OCI-M1 (cell line): Measurements from ENCODE around the gene AMBN.
"Not testable (repeated sequence)": the region's sequence is repeated elsewhere in the genome, so short reads cannot be mapped to it uniquely, and the experiment has no call there.

ENCODE experiments used
- DNase-seq: peaks from one replicate; lab custom pipeline; 2025; lab: John Stamatoyannopoulos, UW

AMBN gene

DNA sequence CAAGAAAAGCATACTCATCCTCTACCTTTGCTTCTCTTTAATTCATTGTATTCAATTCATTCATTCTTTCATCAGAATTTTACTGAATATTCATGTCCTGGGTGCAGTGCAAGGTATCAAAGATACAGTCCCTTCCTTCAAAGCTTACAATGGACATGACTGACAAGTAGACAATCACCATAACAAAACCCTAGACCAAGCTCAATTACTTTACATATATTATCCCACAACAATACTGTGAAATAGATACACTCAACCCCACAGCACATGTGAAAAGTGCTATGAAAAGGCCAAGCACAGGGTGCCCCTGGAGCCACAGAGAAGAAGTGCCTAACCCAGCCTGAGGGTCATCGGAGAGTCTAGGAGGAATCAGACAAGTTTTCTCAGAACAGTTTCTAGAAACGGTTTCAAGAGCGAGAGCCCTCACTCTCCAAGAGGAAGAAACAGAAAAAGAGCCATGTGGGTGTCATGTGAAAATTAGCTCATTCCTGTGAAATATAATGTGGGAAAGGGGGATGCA is 15.3 kb downstream of the AMBN start:
- no peak for DNase-seq

GRCh38 chr4:70608324-70608723 is 16.3 kb downstream of the AMBN start:
- peak; percentile 32 for DNase-seq

DNA sequence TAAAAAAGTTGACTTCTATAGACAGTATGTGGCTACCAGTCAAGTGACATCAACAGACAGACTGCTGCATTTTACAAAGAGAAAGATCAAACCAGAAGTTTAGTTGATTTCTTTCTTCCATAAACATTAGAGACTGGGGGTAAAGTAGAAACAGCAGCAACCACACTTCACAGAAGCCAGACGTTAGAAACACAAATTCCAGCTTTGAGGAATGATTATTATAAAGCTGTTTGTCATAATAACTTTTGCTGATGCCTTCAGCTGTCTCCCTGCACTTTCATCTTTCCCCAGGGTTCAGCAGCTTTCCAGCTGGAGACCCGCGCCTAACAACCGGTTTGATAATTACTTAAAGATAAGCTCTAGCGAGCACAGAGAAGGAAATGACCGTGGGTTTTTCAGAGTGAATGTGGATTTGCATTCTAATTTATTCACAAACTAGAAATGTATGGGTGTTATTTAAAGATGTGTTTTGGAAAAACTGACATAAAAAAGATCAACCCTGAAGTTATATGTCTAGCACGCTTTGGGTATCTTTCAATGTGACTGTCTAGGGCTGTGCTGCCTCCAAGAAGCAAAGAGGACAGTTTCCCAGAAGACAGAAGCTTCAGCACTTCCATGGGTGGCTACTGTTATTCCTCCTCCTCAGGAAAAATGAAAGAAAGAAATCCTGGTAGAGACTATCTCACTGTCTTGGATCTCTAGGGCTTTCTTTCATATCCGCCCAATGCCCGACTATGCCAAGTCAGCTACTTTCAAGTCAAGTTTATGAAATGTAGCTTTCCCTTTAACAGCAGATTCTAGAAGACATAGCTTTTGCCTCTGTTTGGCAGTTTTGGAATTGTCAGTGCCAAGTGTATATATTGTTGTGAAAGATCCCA is 21.5 kb downstream of the AMBN start:
- peak; percentile 62 for DNase-seq

GRCh38 chr4:70614184-70614555 is 22.1 kb downstream of the AMBN start:
- peak; percentile 49 for DNase-seq

GRCh38 chr4:70619288-70619687 is 27.2 kb downstream of the AMBN start:
- no peak for DNase-seq

GRCh38 chr4:70619778-70620177 is 27.7 kb downstream of the AMBN start:
- DNase-seq, result no peak

DNA sequence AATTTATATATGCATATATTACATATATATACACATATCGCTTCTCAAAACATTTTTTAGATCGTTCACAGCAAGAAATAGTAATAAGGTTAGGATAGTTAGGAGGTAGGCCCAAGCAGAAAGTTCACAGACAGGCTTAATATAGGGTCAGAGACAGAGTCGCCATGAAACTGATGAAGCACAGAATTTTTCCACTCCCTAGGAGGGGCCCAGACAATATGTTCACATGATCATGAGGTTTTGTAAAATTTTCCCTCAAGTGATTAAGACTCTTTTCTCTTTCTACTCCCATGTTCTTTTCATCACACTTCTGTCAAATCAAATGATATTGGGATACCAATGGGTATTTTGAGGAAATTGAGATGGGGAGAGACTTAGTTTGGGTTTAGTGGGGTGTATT is 31.3 kb downstream of the AMBN start:
- no peak for DNase-seq

GRCh38 chr4:70624226-70624793 is 32.3 kb downstream of the AMBN start:
- no peak for DNase-seq

DNA sequence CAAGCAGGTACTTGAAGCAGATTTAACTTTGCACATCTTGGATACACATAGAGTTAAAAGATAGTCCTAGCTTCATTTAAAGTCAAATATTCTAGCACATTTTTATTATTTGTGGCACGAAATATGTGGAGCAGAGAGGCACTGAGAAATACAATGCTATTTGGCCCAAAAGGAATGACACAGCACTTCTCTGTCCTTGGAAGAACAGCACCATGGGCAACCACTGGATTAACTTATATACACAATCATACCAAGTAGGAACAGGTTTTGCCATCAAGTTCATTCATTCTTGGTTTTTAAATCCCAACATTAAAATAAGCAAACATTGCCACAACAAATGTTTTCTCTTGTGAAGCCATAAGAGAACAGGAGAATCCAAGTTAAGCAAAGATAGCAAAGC is 35.6 kb downstream of the AMBN start:
- no peak for DNase-seq

GRCh38 chr4:70628444-70628843 is 36.4 kb downstream of the AMBN start, which contains the start of gene ENAM:
ENAM (plus strand) TSS chr4:70628744; CDS start chr4:70629501, 757 bp downstream.
- no peak for DNase-seq

- DNase-seq, result no peak
These were observed 37.5 kb downstream of the AMBN start for GRCh38 chr4:70629469-70630090.

GRCh38 chr4:70630162-70630561 is 38.1 kb downstream of the AMBN start:
- no peak for DNase-seq

GRCh38 chr4:70632028-70632427 is 40.0 kb downstream of the AMBN start:
- DNase-seq, result no peak

GRCh38 chr4:70634482-70634881 is 42.4 kb downstream of the AMBN start:
- DNase-seq, result no peak

DNA sequence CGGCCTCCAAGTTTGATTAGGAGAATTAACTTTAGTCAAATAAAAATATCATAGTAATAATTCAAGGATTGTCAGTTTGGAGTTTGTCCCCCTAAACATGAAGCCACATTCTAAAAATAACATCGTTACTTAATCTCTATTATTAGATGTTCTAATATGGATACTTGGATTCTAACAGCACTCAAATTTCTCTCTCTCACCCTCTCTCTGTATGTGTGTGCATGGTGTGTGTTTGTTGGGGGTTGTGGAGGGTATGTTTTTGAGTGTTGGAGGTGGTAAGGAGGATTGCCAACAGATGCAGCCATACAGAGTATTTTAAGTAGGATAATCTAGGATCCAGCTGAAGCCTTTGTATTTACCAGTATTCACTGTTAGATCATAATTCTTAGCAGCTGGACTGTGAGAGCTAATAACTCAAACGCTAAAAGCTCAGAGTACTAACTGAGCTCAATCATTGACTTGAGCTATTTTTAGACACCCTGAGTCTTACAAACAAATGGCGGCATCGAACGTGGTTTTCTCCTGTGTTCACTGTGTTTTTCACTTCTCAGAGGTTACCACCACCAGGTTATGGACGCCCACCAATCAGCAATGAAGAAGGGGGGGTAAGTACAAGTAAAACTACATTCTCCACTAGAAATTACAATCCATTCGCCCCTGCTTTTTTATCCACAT is 45.3 kb downstream of the AMBN start:
- DNase-seq, result no peak

DNA sequence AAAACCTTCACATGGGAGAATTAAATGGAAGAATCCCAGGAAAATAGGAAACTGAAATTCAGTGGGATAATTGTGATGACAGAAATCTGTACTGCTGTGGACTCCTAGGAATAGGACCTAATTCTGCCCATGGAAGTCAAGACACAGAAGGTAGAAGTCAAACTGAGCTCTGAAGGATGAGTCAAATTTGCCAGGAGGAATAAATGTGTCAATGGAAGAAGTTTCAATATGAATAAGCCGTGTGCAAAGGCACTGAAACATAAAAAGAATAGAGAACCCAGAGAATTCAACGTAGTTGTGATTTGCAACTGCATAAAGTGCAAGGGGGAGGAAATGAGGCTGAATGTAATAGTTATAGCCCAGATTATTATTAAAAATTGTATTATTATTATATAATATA is 48.1 kb downstream of the AMBN start:
- no peak for DNase-seq

GRCh38 chr4:70650741-70651140 is 58.7 kb downstream of the AMBN start:
- not testable (repeated sequence) for DNase-seq

DNA sequence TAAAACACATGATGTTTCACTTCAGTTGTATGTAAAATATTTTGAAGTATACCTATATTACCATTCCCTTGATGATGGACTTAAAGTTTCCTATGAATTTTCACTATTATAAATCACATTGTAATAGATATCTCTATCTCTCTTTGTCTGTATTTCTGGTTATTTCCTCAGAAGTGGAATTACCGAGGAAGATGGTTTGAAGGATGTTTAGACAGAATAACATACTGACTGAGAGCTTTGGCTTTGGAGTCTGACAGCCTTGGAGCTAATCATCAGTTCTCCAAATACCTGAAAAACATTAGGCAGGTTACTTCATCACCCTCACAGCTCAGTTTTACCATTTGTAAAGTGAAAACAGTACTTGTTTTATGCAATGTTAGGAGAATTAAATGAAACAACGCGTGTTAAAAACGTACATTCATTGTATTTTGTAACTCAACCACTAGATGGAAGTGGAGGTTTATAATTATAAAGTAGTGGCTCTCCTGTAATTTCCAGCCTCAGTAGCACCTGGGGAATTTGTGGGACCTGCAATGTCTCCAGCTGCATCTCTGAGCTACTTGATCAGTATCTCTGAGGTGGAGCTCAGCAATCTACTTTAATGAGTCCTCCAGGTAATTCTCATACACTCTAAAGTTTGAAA is 59.9 kb downstream of the AMBN start:
- DNase-seq, result peak; percentile 60

- DNase-seq, result peak; percentile 73
These were observed 62.6 kb downstream of the AMBN start for GRCh38 chr4:70654605-70655011.
